HepG2 (cell line): Measurements from ENCODE around the gene GPT2. TPM values are rescaled to one million over a fixed set of nuclear protein-coding genes. Genes with fewer than 3 reads are reported as not detected.

ENCODE experiments used
- ATF5 ChIP-seq: sonication (generic); formaldehyde crosslinking; IDR thresholded peaks from 2 replicates; pipeline ENCODE4 v1.4.0; 2020; ENCODE audit warnings: mild to moderate bottlenecking, low read depth, missing genetic modification reagents
- MED1 ChIP-seq: sonication (generic); formaldehyde crosslinking; IDR thresholded peaks from 2 replicates; pipeline ENCODE4 v1.4.0; 2020; ENCODE audit warnings: missing genetic modification reagents
- NFKB2 ChIP-seq: sonication (generic); formaldehyde crosslinking; IDR thresholded peaks from 2 replicates; pipeline ENCODE4 v1.4.0; 2020; ENCODE audit warnings: missing genetic modification reagents, borderline replicate concordance
- RBFOX2 ChIP-seq: fragments of 200-400 bp; formaldehyde crosslinking; IDR thresholded peaks from 2 replicates; pipeline ENCODE4 v1.6.1; 2017; ENCODE audit warnings: low read depth, mild to moderate bottlenecking, low read length
- STAT5B ChIP-seq: sonication (generic); formaldehyde crosslinking; IDR thresholded peaks from 2 replicates; pipeline ENCODE4 v1.4.0; 2020; ENCODE audit warnings: missing genetic modification reagents
- TCF12 ChIP-seq, 2 experiments: fragments of 450-650 bp in 1 of 2; sonication (generic) in 1 of 2; formaldehyde crosslinking in 1 of 2; IDR thresholded peaks; 2 replicates each; pipeline versions ENCODE4 v1.6.1 to v1.8.0; 2017 to 2022; ENCODE audit warnings: antibody characterized with exemption in 1 of 2, mild to moderate bottlenecking in 1 of 2, missing genetic modification reagents in 1 of 2, moderate library complexity in 1 of 2
- ZNF280B ChIP-seq: sonication (generic); formaldehyde crosslinking; IDR thresholded peaks from 2 replicates; pipeline ENCODE4 v1.5.0; 2020; ENCODE audit warnings: missing genetic modification reagents, mild to moderate bottlenecking, borderline replicate concordance
- ZNF350 ChIP-seq: sonication (generic); formaldehyde crosslinking; IDR thresholded peaks from 2 replicates; pipeline ENCODE4 v1.4.0; 2020; ENCODE audit warnings: mild to moderate bottlenecking, low read depth, missing genetic modification reagents, borderline replicate concordance
- ZNF546 ChIP-seq: sonication (generic); formaldehyde crosslinking; conservative IDR thresholded peaks from 2 replicates; pipeline ENCODE4 v1.8.1; 2023; ENCODE audit warnings: mild to moderate bottlenecking, missing genetic modification reagents
- ZNF562 ChIP-seq: sonication (generic); formaldehyde crosslinking; IDR thresholded peaks from 2 replicates; pipeline ENCODE4 v1.8.0; 2022; ENCODE audit warnings: missing genetic modification reagents, borderline replicate concordance
- ZNF772 ChIP-seq: sonication (generic); formaldehyde crosslinking; IDR thresholded peaks from 2 replicates; pipeline ENCODE4 v1.5.0; 2020; ENCODE audit warnings: mild to moderate bottlenecking, missing genetic modification reagents
- polyA plus RNA-seq, 8 experiments: library from polyadenylated mRNA; depleted of rRNA in 3 of 8; stranded (reverse) in 7 of 8; unstranded in 1 of 8; fragments of >200 nt; fragmentation: Illumina TruSeq in 4 of 8; extraction: Trizol in 4 of 8; gene quantifications; 2 replicates each; pipeline versions ENCODE4 v1.2.1 to v1.2.3, GENCODE V29; 2011 to 2016; ENCODE audit warnings: low read depth in 4 of 8, missing spikeins in 1 of 8, mixed read lengths in 1 of 8; ENCODE audit not compliant: insufficient read depth in 1 of 8
- total RNA-seq, 5 experiments: library from RNA; depleted of rRNA; stranded (reverse); fragments of >200 nt; fragmentation: Illumina TruSeq; extraction: Trizol; gene quantifications; 2 replicates each; pipeline ENCODE4 v1.2.3, GENCODE V29; 2016; ENCODE audit warnings: low read depth in 1 of 5
- TF ChIP-seq, protein P1 (sequence below): sonication (generic); formaldehyde crosslinking; IDR thresholded peaks from 2 replicates; pipeline ENCODE4 v1.9.0; 2022; ENCODE audit warnings: low read depth, missing genetic modification reagents
- TF ChIP-seq, protein P2 (sequence below): sonication (generic); formaldehyde crosslinking; IDR thresholded peaks from 2 replicates; pipeline ENCODE4 v1.9.0; 2021; ENCODE audit warnings: missing genetic modification reagents, borderline replicate concordance

The GPT2 gene
- total and polyA plus RNA-seq, 2 of the 13 experiments (the other 11 are each of a cell fraction or from before 2014, with no cell fraction given), result 138 to 267 TPM

GRCh38 chr16:46899443-46900143 is 15.4 kb downstream of the GPT2 start (continued):
- TF ChIP-seq ATF5 (no peak), MED1 (CRISPR knock-in tag) (no peak), NFKB2 (CRISPR knock-in tag) (0 out of 2 replicates have a peak, but pooled peaks have one; percentile 47), ZNF546 (no peak), STAT5B (no peak), ZNF280B (CRISPR knock-in tag) (no peak), ZNF562 (CRISPR knock-in tag) (no peak), ZNF772 (CRISPR knock-in tag) (no peak), RBFOX2 (peak; percentile 73), ZNF350 (CRISPR knock-in tag) (0 out of 2 replicates have a peak, but pooled peaks have one; percentile 20), TCF12 (IDR thresholded peaks at IDR 0.05) (no peak), TCF12 (CRISPR knock-in tag; IDR thresholded peaks at IDR 0.05) (no peak)
- TF ChIP-seq, protein P1, sequence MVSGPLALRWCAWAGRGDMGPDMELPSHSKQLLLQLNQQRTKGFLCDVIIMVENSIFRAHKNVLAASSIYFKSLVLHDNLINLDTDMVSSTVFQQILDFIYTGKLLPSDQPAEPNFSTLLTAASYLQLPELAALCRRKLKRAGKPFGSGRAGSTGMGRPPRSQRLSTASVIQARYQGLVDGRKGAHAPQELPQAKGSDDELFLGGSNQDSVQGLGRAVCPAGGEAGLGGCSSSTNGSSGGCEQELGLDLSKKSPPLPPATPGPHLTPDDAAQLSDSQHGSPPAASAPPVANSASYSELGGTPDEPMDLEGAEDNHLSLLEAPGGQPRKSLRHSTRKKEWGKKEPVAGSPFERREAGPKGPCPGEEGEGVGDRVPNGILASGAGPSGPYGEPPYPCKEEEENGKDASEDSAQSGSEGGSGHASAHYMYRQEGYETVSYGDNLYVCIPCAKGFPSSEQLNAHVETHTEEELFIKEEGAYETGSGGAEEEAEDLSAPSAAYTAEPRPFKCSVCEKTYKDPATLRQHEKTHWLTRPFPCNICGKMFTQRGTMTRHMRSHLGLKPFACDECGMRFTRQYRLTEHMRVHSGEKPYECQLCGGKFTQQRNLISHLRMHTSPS (CRISPR knock-in tag), result peak; percentile 31; the same call in 1 of the 2 replicates
- TF ChIP-seq, protein P2, sequence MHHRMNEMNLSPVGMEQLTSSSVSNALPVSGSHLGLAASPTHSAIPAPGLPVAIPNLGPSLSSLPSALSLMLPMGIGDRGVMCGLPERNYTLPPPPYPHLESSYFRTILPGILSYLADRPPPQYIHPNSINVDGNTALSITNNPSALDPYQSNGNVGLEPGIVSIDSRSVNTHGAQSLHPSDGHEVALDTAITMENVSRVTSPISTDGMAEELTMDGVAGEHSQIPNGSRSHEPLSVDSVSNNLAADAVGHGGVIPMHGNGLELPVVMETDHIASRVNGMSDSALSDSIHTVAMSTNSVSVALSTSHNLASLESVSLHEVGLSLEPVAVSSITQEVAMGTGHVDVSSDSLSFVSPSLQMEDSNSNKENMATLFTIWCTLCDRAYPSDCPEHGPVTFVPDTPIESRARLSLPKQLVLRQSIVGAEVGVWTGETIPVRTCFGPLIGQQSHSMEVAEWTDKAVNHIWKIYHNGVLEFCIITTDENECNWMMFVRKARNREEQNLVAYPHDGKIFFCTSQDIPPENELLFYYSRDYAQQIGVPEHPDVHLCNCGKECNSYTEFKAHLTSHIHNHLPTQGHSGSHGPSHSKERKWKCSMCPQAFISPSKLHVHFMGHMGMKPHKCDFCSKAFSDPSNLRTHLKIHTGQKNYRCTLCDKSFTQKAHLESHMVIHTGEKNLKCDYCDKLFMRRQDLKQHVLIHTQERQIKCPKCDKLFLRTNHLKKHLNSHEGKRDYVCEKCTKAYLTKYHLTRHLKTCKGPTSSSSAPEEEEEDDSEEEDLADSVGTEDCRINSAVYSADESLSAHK (CRISPR knock-in tag), result no peak
